SU-DHL-6 (cell line): ENCODE results near the gene ARHGAP28.

Source experiments
- H2AFZ ChIP-seq: fragments of 200-600 bp; sonication (generic); 2 replicates; pipeline ENCODE4 v1.6.1; 2014; ENCODE audit warnings: low read depth, mild to moderate bottlenecking, moderate library complexity, mixed read lengths, antibody characterized with exemption, low read length; ENCODE audit not compliant: severe bottlenecking
- H3F3A ChIP-seq: fragments of 200-600 bp; shearing (Covaris generic); 2 replicates; pipeline ENCODE4 v1.6.0; 2016; ENCODE audit warnings: antibody characterized with exemption, mild to moderate bottlenecking; ENCODE audit not compliant: insufficient read depth
- H3K27ac ChIP-seq: fragments of 200-600 bp; sonication (generic); 2 replicates; pipeline ENCODE4 v1.5.1; 2016; ENCODE audit warnings: low read depth, mild to moderate bottlenecking, low read length, moderate library complexity, mixed read lengths
- H3K27me3 ChIP-seq: fragments of 200-600 bp; sonication (generic), shearing (Covaris generic); 2 replicates; pipeline ENCODE4 v1.6.0; 2014; ENCODE audit warnings: mild to moderate bottlenecking, low read length
- H3K36me3 ChIP-seq: fragments of 200-600 bp; sonication (generic); 2 replicates; pipeline ENCODE4 v1.6.1; 2014; ENCODE audit warnings: mild to moderate bottlenecking, low read length, mixed read lengths
- H3K4me2 ChIP-seq: fragments of 300-600, 200-600 bp; shearing (Covaris generic), sonication (generic); 2 replicates; pipeline ENCODE4 v1.6.0; 2014; ENCODE audit warnings: low read length, low read depth, mild to moderate bottlenecking; ENCODE audit not compliant: poor library complexity, severe bottlenecking
- H3K4me3 ChIP-seq: fragments of 200-600 bp; sonication (generic); 2 replicates; pipeline ENCODE4 v1.5.1; 2014; ENCODE audit warnings: antibody characterized with exemption, low read length, mild to moderate bottlenecking, mixed read lengths; ENCODE audit not compliant: insufficient read depth, poor library complexity, severe bottlenecking
- H3K79me2 ChIP-seq: fragments of 200-600 bp; sonication (generic); 2 replicates; pipeline ENCODE4 v1.6.1; 2014; ENCODE audit warnings: mild to moderate bottlenecking, low read length, moderate library complexity; ENCODE audit not compliant: insufficient read depth
- H3K9ac ChIP-seq: fragments of 200-600 bp; sonication (generic); 2 replicates; pipeline ENCODE4 v1.7.0; 2014; ENCODE audit warnings: mild to moderate bottlenecking, low read length
- H3K9me2 ChIP-seq: fragments of 200-600 bp; sonication (generic); replicated peaks from 2 replicates; pipeline ENCODE4 v1.6.1; 2014; ENCODE audit warnings: low read length; ENCODE audit not compliant: insufficient read depth
- H3K9me3 ChIP-seq: fragments of 200-600 bp; sonication (generic); 2 replicates; pipeline ENCODE4 v1.6.1; 2014; ENCODE audit warnings: low read length, mixed read lengths; ENCODE audit not compliant: insufficient read depth
- H4K20me1 ChIP-seq: fragments of 200-600 bp; sonication (generic); 2 replicates; pipeline ENCODE4 v1.6.1; 2014; ENCODE audit warnings: low read depth, mild to moderate bottlenecking, antibody characterized with exemption, low read length, moderate library complexity, mixed read lengths
- CTCF ChIP-seq: fragments of 200-600 bp; sonication (generic); IDR thresholded peaks from one replicate; pipeline ENCODE4 v1.5.1; 2017; ENCODE audit warnings: antibody characterized with exemption, mild to moderate bottlenecking, low read length, moderate library complexity; ENCODE audit not compliant: insufficient read depth, poor library complexity, severe bottlenecking
- EZH2phosphoT487 ChIP-seq: fragments of 200-600 bp; sonication (generic), shearing (Covaris generic); conservative IDR thresholded peaks from 2 replicates; pipeline ENCODE4 v1.6.1; 2018; ENCODE audit warnings: mild to moderate bottlenecking, antibody characterized with exemption, low read length, moderate library complexity, mixed read lengths

The ARHGAP28 gene

DNA sequence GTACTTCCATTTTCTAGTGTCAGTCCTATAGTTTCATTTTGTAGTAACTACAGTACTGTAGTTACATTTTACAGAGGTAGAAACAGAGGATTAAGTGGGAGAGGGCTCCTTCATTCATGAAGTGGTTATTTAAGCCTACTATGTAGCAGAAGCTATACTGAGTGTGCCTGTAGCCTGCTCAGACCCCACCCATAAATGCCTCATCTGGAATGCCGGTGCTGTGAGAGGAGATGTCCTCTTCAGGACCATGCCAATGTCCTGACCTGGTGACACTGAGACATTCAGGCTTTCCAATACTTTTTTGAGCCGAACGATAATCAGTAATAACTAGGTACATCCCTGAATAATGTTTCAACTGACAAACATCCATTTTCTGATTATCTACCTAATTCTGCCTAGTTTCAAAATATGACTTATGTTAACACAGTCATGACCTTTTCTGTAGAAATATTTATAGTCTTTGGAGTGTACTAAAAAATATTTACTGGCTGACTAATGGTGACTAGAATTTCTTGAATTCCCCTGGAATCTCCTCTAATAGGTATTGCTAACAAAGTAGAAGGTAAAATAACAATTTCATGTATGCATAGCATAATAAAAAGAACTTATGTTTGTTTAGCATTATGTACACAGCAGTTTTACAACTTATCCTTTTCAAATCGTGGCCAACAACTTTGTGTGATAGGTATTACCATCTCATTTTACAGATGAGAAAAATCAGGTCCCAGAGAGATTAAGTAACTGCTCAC lies 10.2 kb upstream of the ARHGAP28 start:
- H3K9me2 ChIP-seq: no peaks in the 10 kb centered on the region
- no peaks in the 10 kb centered on the region for H3K79me2 ChIP-seq
- no peaks in the 10 kb centered on the region for H4K20me1 ChIP-seq
- no peak overlapping the region for H3K4me3 ChIP-seq
- H2AFZ ChIP-seq: no peak overlapping the region
- H3K9me3 ChIP-seq: no peaks in the 10 kb centered on the region
- no peak overlapping the region for H3K9ac ChIP-seq
- TF ChIP-seq EZH2phosphoT487 (no peak), CTCF (no peak)
- no peak overlapping the region for H3K27ac ChIP-seq
- no peaks in the 10 kb centered on the region for H3K27me3 ChIP-seq
- no peaks in the 10 kb centered on the region for H3F3A ChIP-seq
- H3K4me2 ChIP-seq: no peak overlapping the region
- no peaks in the 10 kb centered on the region for H3K36me3 ChIP-seq

DNA sequence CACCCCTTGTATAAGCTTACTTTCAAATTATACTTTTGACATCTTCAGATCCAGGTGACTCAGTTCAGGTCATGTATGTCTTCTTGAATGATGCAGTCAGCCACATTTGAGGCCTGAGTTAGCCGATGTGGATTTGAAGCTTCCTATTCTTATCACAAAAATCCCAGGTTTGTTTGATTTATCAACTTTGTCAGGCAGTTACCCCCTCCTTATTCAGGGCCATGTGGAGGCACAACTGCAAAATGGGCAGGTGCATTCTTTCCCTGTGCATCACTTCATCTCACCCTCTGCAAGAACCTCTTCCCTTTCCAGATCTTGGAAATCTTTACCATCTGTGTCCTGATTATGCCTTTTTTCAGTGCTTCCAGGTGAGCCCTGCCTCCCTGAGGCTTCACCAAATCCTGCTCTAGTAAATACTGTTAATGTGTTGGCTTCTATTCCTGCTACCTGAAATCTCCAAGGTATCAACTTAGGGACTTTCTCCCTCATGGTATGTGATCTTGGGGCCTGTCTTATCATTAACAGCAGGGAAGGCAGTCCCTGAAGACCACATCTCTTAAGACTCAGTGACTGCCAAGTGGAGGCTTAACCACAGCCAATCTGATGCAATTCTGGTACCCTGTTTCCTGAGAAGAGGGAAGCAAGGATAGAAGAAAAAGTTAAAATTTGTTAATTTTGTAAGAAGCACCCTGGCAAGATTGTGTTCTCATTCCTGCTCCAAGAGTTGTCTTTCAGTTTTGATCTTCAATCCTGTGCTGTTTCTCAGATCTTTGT lies 9.4 kb upstream of the ARHGAP28 start:
- H3K4me2 ChIP-seq: no peak overlapping the region
- no peaks in the 10 kb centered on the region for H3K27me3 ChIP-seq
- H3F3A ChIP-seq: no peaks in the 10 kb centered on the region
- H3K9ac ChIP-seq: no peak overlapping the region
- no peaks in the 10 kb centered on the region for H3K36me3 ChIP-seq
- H4K20me1 ChIP-seq: no peaks in the 10 kb centered on the region
- H3K9me3 ChIP-seq: no peaks in the 10 kb centered on the region
- TF ChIP-seq CTCF: no peak
- TF ChIP-seq EZH2phosphoT487: no peak
- no peaks in the 10 kb centered on the region for H3K79me2 ChIP-seq
- no peaks in the 10 kb centered on the region for H3K9me2 ChIP-seq
- H3K4me3 ChIP-seq: no peak overlapping the region
- no peak overlapping the region for H2AFZ ChIP-seq
- no peak overlapping the region for H3K27ac ChIP-seq

DNA sequence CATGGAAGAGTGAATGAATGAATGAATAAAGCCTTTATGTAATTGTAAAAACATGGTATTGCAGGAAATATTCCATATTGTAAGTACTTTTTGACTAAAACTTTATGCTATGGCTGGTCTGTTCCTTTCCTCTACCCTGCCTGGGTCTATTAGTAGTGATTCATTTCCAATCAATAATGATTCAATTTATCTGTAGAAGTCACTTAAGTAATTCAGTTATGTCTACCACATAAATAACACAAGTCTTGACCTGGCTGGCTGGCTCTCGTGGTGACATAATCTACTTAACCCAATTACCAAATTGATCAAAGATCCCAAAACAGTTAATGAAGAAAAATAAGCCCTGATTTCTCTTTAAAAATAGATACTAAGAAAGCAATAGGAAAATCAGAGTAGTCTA lies 7.8 kb upstream of the ARHGAP28 start:
- H3K4me3 ChIP-seq: no peak overlapping the region
- H3K9ac ChIP-seq: no peak overlapping the region
- no peaks in the 10 kb centered on the region for H3K9me2 ChIP-seq
- no peaks in the 10 kb centered on the region for H4K20me1 ChIP-seq
- no peak overlapping the region for H3K27ac ChIP-seq
- no peak overlapping the region for H3K4me2 ChIP-seq
- no peaks in the 10 kb centered on the region for H3F3A ChIP-seq
- no peak overlapping the region for H2AFZ ChIP-seq
- H3K79me2 ChIP-seq: no peaks in the 10 kb centered on the region
- no peaks in the 10 kb centered on the region for H3K27me3 ChIP-seq
- TF ChIP-seq EZH2phosphoT487: no peak
- TF ChIP-seq CTCF: no peak
- no peaks in the 10 kb centered on the region for H3K36me3 ChIP-seq
- no peaks in the 10 kb centered on the region for H3K9me3 ChIP-seq
